Ovary (tissue), 9 donors: ENCODE data around the gene EEF1AKMT4. TPM values are rescaled to one million over a fixed set of nuclear protein-coding genes. Genes with fewer than 3 reads are reported as not detected.

ENCODE experiments used
- DNase-seq, 5 donors: peaks; one replicate each; pipeline ENCODE4 v3.0.0-alpha.2; 2019 to 2020
- H3K27ac ChIP-seq, 2 donors: fragments of 200-600 bp; one replicate each; pipeline versions ENCODE4 v1.5.1 to v1.8.0; 2019 to 2022
- H3K27me3 ChIP-seq: fragments of 200-600 bp; one replicate; pipeline ENCODE4 v1.8.0; 2022
- H3K36me3 ChIP-seq: fragments of 200-600 bp; sonication (generic); one replicate; pipeline ENCODE4 v1.5.1; 2019
- H3K4me1 ChIP-seq: one replicate; pipeline ENCODE4 v1.8.1; 2013; ENCODE audit warnings: mild to moderate bottlenecking, moderate library complexity; ENCODE audit not compliant: insufficient read depth
- H3K4me3 ChIP-seq: fragments of 200-600 bp; sonication (generic); one replicate; pipeline ENCODE4 v1.5.1; 2017
- H3K9me3 ChIP-seq, 2 donors: fragments of 200-600 bp in 1 of 2; sonication (generic) in 1 of 2; one replicate each; pipeline versions ENCODE4 v1.5.1 to v1.8.1; 2013 to 2019; ENCODE audit warnings: mild to moderate bottlenecking in 1 of 2, moderate library complexity in 1 of 2
- EP300 ChIP-seq: sonication (generic); formaldehyde crosslinking; IDR thresholded peaks from one replicate; pipeline ENCODE4 v1.6.1; 2017; ENCODE audit warnings: antibody characterized with exemption
- POLR2A ChIP-seq: fragments of 450-650 bp; IDR thresholded peaks from one replicate; pipeline ENCODE4 v1.6.1; 2017; ENCODE audit warnings: antibody characterized with exemption, mild to moderate bottlenecking, moderate library complexity
- WGBS, 3 donors: extraction: QIAGEN DNeasy Blood & Tissue Kit in 1 of 3; methylation state at CpG; one replicate each; pipeline versions ENCODE4 v1.1.5 to v1.1.7; 2013 to 2017; 5-methylcytosine and 5-hydroxymethylcytosine counted together
- intact Hi-C, 4 donors: fragments of 100-400 bp; cut with DNase I; formaldehyde crosslinking; loops; one replicate each; pipeline versions ENCODE4 v1.11.0 to v1.15.1; 2022 to 2023
- polyA plus RNA-seq, 2 donors: library from polyadenylated mRNA; stranded (reverse); fragments of 200-250 nt in 1 of 2; fragments of 350-450 nt in 1 of 2; fragmentation: Illumina TruSeq in 1 of 2; extraction: RNeasy Lipid Tissue Mini Kit (QIAGEN cat#74804) in 1 of 2; gene quantifications; one replicate each; pipeline ENCODE4 v1.2.3, GENCODE V29; 2013 to 2014
- total RNA-seq, 7 donors: library from RNA; depleted of rRNA in 2 of 7; stranded (reverse); fragments of >200 nt in 2 of 7; fragmentation: NEBNext Ultra II Directional in 3 of 7; extraction: Animal tissue kit (Norgen Biotek cat#: 25700) in 3 of 7; gene quantifications; one replicate each; pipeline versions ENCODE4 v1.1.0 to v1.2.4, GENCODE V29; 2016 to 2023
- TF ChIP-seq, protein P1 (sequence below), 3 donors: fragments of 450-650 bp in 2 of 3; fragments of 200-600 bp in 1 of 3; IDR thresholded peaks; one replicate each; pipeline versions ENCODE4 v1.5.1 to v1.8.0; 2016 to 2022; ENCODE audit warnings: antibody characterized with exemption in 3 of 3, mild to moderate bottlenecking in 1 of 3
- donor health status: DM: no; HTN: no; CAD: no; lungs with moderate emphysema.
- donor health status: DM: no; HTN: no; CAD: no.
- donor health status: Bipolar disorder and iron deficiency.
- donor health status: DM: yes; HTN: yes; CAD: no.
- donor health status: DM: no; HTN: no; CAD: no.
- donor health status: DM: yes; HTN: yes; CAD: no.

The EEF1AKMT4 gene
- total and polyA plus RNA-seq, 9 donors: 0.87 to 3.3 (median 2.0) TPM

DNA sequence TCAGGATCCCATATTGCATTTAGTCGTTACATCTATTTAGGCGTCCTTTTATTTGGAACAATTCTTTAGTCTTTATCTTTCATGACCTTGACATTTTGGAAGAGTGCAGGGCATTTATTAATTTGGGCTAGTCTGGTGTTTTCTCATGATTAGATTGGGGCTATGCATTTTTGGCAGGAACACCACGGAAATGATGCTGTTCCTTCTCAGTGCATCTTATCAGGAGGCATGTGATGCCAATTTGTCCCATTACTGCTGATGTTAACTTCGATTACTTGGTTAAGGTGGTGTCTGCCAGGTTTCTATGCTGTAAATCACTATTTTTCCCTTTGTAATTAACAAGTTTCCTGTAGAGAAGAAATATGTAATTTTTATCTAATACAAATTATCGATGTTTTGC, 38.2 kb upstream of the EEF1AKMT4 start:
- Histone ChIP-seq H3K4me3 (no peak overlapping the region), H3K36me3 (no peaks in the 10 kb centered on the region), H3K4me1 (peaks cover 6% of the 10 kb centered on the region), H3K9me3 (no peaks in the 10 kb centered on the region), H3K27me3 (no peaks in the 10 kb centered on the region), H3K27ac (no peak overlapping the region)
- DNase-seq: no peak
- TF ChIP-seq POLR2A (no peak), EP300 (no peak)
- TF ChIP-seq, protein P1, sequence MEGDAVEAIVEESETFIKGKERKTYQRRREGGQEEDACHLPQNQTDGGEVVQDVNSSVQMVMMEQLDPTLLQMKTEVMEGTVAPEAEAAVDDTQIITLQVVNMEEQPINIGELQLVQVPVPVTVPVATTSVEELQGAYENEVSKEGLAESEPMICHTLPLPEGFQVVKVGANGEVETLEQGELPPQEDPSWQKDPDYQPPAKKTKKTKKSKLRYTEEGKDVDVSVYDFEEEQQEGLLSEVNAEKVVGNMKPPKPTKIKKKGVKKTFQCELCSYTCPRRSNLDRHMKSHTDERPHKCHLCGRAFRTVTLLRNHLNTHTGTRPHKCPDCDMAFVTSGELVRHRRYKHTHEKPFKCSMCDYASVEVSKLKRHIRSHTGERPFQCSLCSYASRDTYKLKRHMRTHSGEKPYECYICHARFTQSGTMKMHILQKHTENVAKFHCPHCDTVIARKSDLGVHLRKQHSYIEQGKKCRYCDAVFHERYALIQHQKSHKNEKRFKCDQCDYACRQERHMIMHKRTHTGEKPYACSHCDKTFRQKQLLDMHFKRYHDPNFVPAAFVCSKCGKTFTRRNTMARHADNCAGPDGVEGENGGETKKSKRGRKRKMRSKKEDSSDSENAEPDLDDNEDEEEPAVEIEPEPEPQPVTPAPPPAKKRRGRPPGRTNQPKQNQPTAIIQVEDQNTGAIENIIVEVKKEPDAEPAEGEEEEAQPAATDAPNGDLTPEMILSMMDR (IDR thresholded peaks at IDR 0.05): no peak
- intact Hi-C loops: no loop called here
- 24 to 32% (median 31%) methylated on average over 5 of the region's 5 CpGs for WGBS, 3 donors

DNA sequence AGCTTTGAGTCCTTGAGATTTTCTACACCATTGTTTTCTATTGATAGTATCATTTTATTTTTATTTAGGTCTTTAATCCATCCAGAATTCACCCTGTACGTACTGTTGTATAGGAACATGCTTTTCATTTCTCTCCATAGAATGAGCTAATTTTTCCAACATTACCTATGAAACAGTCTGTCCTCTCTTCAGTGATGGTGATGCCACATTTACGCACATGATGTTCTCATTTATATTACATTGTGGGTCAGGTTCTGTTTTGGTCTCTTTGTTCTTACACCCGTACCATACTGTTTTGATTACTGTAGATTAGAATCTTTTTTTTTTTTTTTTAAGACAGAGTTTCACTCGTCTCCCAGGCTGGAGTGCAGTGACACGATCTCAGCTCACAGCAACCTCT, 37.8 kb upstream of the EEF1AKMT4 start:
- TF ChIP-seq, protein P1 (IDR thresholded peaks at IDR 0.05): no peak
- TF ChIP-seq POLR2A: no peak
- TF ChIP-seq EP300: no peak
- Histone ChIP-seq H3K36me3 (no peaks in the 10 kb centered on the region), H3K4me1 (peaks cover 6% of the 10 kb centered on the region), H3K27me3 (no peaks in the 10 kb centered on the region), H3K9me3 (no peaks in the 10 kb centered on the region), H3K4me3 (no peak overlapping the region), H3K27ac (no peak overlapping the region)
- intact Hi-C loops: no loop called here
- WGBS, 3 donors: 55 to 67% (median 60%) methylated on average over 5 of the region's 5 CpGs
- no peak for DNase-seq

DNA sequence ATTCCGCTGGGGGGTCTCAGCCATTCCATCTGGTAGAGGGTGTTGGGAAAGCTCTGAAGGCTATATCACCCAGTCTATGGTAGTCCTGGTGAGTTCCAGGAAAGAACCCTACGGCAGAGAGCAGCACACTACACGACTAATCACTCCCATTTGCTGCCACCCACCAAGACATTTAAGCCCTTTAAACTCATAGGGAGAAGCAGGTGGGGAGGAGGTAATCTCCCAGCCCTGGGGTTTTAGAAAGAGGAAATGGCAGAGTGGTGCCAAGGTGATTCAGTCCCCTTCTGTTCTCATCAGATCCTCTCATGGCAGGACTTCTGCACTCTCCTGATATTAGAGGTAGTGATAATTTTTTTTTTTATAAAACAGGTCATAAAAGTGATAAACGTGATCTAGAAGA, 30.7 kb upstream of the EEF1AKMT4 start:
- DNase-seq: no peak
- Histone ChIP-seq H3K4me3 (no peak overlapping the region), H3K27ac (no peak overlapping the region), H3K9me3 (no peaks in the 10 kb centered on the region), H3K36me3 (no peaks in the 10 kb centered on the region), H3K4me1 (no peaks in the 10 kb centered on the region), H3K27me3 (no peaks in the 10 kb centered on the region)
- WGBS, 3 donors: 49 to 55% (median 51%) methylated on average over 4 of the region's 4 CpGs
- TF ChIP-seq EP300 (no peak), POLR2A (no peak)
- TF ChIP-seq, protein P1 (IDR thresholded peaks at IDR 0.05): no peak
- intact Hi-C loops: no loop called here

DNA sequence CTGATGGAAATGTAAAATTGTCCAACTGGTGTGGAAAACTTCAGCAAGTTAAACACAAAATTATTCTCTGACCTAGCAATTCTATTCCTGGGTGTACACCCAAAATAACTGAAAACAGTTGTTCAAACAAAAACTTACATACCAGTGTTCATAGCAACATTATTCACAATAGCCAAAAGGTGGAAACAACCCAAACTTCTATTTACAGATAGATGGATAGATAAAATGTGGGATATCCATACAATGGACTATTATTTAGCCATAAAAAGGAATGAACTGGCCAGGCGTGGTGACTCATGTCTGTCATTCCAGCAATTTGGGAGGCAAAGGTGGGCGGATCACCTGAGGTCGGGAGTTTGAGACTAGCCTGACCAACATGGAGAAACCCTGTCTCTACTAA, 27.0 kb upstream of the EEF1AKMT4 start:
- H3K27me3 ChIP-seq: no peaks in the 10 kb centered on the region
- no peak overlapping the region for H3K27ac ChIP-seq
- intact Hi-C loops: no loop called here
- TF ChIP-seq, protein P1 (IDR thresholded peaks at IDR 0.05): no peak
- TF ChIP-seq POLR2A (no peak), EP300 (no peak)
- no peaks in the 10 kb centered on the region for H3K9me3 ChIP-seq
- no peak for DNase-seq
- 72 to 84% (median 76%) methylated on average over 3 of the region's 3 CpGs for WGBS, 3 donors
- no peaks in the 10 kb centered on the region for H3K36me3 ChIP-seq
- H3K4me1 ChIP-seq: no peaks in the 10 kb centered on the region
- no peak overlapping the region for H3K4me3 ChIP-seq

DNA sequence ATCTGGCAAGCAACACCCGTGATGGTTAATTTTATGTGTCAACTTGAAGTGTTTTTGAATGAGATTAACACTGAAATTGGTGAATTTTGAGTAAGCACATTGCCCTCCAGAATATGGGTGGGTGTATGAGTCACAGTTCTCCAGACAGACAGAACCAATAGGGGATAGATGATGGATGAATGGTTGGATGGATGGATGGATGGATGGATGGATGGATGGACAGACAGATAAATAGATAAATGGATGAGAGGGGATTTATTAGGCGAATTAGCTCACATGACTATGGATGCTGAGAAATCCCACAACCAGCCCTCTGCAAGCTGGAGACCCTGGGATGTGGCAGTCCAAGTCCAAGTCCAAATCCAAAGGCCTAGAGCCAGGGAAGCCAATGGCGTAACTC, 25.5 kb upstream of the EEF1AKMT4 start:
- H3K27ac ChIP-seq: no peak overlapping the region
- no peak for TF ChIP-seq POLR2A
- no peak for TF ChIP-seq EP300
- no peak overlapping the region for H3K4me3 ChIP-seq
- H3K9me3 ChIP-seq: no peaks in the 10 kb centered on the region
- H3K36me3 ChIP-seq: no peaks in the 10 kb centered on the region
- 62 to 71% (median 67%) methylated on average over 3 of the region's 3 CpGs for WGBS, 3 donors
- no peaks in the 10 kb centered on the region for H3K4me1 ChIP-seq
- H3K27me3 ChIP-seq: no peaks in the 10 kb centered on the region
- no peak for DNase-seq
- intact Hi-C loops: no loop called here
